Endothelial cell of umbilical vein (primary cell): ENCODE data around the gene PLEKHH2. TPM values are rescaled to one million over a fixed set of nuclear protein-coding genes. Genes with fewer than 3 reads are reported as not detected.

ENCODE experiments used
- BruUV-seq: library from RNA; stranded (reverse); fragments of 400-500 nt; replicated peaks from 2 replicates; lab custom pipeline; 2021; lab: Mats Ljungman, UMichigan
- CTCF ChIA-PET: fragments of 300-600, 350-600 bp; sonication (Branson Sonifier 250); formaldehyde crosslinking; loops from one replicate; lab custom pipeline; 2021; ENCODE audit warnings: antibody characterized with exemption, inconsistent platforms; lab: Charles Lee
- POLR2A ChIA-PET: fragments of 300-600, 350-600 bp; sonication (Branson Sonifier 250); formaldehyde crosslinking; loops from one replicate; lab custom pipeline; 2021; ENCODE audit warnings: antibody characterized with exemption, inconsistent platforms; lab: Charles Lee
- DNase-seq: peaks from one replicate; pipeline ENCODE4 v3.0.0-alpha.2; 2011; ENCODE audit warnings: low read depth, low spot score
- FAIRE-seq: peaks from 2 replicates; lab custom pipeline; 2011; peaks lifted over from hg19 to GRCh38; lab: Jason Lieb, UNC
- H2AFZ ChIP-seq: 2 replicates; pipeline ENCODE4 v1.6.0; 2012; ENCODE audit warnings: low read depth, low read length, control low read depth, inconsistent platforms
- H3K27ac ChIP-seq: 2 replicates; pipeline ENCODE4 v1.5.1; 2011; ENCODE audit warnings: low read depth, mild to moderate bottlenecking, control low read depth, low read length, moderate library complexity; ENCODE audit not compliant: insufficient read depth
- H3K27me3 ChIP-seq, 2 experiments: 2 replicates each; pipeline versions ENCODE4 v1.6.0 to v1.6.1; 2011; ENCODE audit warnings: low read length in 2 of 2, mixed read lengths in 1 of 2; ENCODE audit not compliant: control insufficient read depth in 2 of 2, insufficient read depth in 2 of 2
- H3K36me3 ChIP-seq, 2 experiments: 2 replicates in 1 of 2; 3 replicates in 1 of 2; pipeline ENCODE4 v1.5.1; 2011; ENCODE audit warnings: low read length in 2 of 2, mild to moderate bottlenecking in 1 of 2, moderate library complexity in 1 of 2; ENCODE audit not compliant: control insufficient read depth in 2 of 2, insufficient read depth in 2 of 2; ENCODE audit errors: extremely low read depth in 1 of 2
- H3K4me1 ChIP-seq: 3 replicates; pipeline ENCODE4 v1.5.1; 2011; ENCODE audit warnings: mild to moderate bottlenecking, low read length; ENCODE audit not compliant: control insufficient read depth, insufficient read depth; ENCODE audit errors: extremely low read depth
- H3K4me2 ChIP-seq: 2 replicates; pipeline ENCODE4 v1.6.1; 2011; ENCODE audit warnings: low read length, control low read depth, mixed read lengths; ENCODE audit not compliant: insufficient read depth
- H3K4me3 ChIP-seq, 3 experiments: fragments of 200-600 bp in 1 of 3; sonication (generic), shearing (Covaris generic) in 1 of 3; replicated peaks in 1 of 3; 2 replicates each; pipeline ENCODE4 v1.5.1; 2011 to 2016; ENCODE audit warnings: control low read depth in 3 of 3, low read length in 3 of 3, mild to moderate bottlenecking in 2 of 3, inconsistent platforms in 1 of 3, low read depth in 1 of 3, moderate library complexity in 1 of 3; ENCODE audit not compliant: insufficient read depth in 1 of 3
- H3K79me2 ChIP-seq: 2 replicates; pipeline ENCODE4 v1.6.0; 2012; ENCODE audit warnings: low read length, inconsistent platforms; ENCODE audit not compliant: control insufficient read depth, insufficient read depth
- H3K9ac ChIP-seq: replicated peaks from 2 replicates; pipeline ENCODE3; 2011; ENCODE audit warnings: low read length, control low read depth; ENCODE audit not compliant: insufficient read depth; ENCODE audit errors: extremely low read depth
- H3K9me1 ChIP-seq: replicated peaks from 3 replicates; pipeline ENCODE4 v1.6.0; 2011; ENCODE audit warnings: mild to moderate bottlenecking, low read length; ENCODE audit not compliant: control insufficient read depth, insufficient read depth; ENCODE audit errors: extremely low read depth
- H3K9me3 ChIP-seq: replicated peaks from 2 replicates; pipeline ENCODE4 v1.5.1; 2012; ENCODE audit warnings: low read length, inconsistent platforms; ENCODE audit not compliant: control insufficient read depth, insufficient read depth
- H4K20me1 ChIP-seq: replicated peaks from 2 replicates; pipeline ENCODE3; 2011; ENCODE audit warnings: mild to moderate bottlenecking, low read length; ENCODE audit not compliant: control insufficient read depth, insufficient read depth; ENCODE audit errors: extremely low read depth
- EZH2 ChIP-seq: IDR thresholded peaks from 2 replicates; pipeline ENCODE4 v1.6.1; 2012; ENCODE audit warnings: borderline replicate concordance, low read depth, mild to moderate bottlenecking, moderate library complexity, low read length, inconsistent platforms; ENCODE audit not compliant: severe bottlenecking
- FOS ChIP-seq: IDR thresholded peaks from 2 replicates; pipeline ENCODE4 v1.6.1; 2011; ENCODE audit warnings: mild to moderate bottlenecking, low read length, moderate library complexity, borderline replicate concordance; ENCODE audit not compliant: insufficient read depth
- GATA2 ChIP-seq: IDR thresholded peaks from 2 replicates; pipeline ENCODE4 v1.7.0; 2011; ENCODE audit warnings: low read depth, mild to moderate bottlenecking, moderate library complexity, mixed read lengths, low read length; ENCODE audit not compliant: insufficient read length, insufficient read depth
- JUN ChIP-seq: IDR thresholded peaks from 2 replicates; pipeline ENCODE4 v1.6.1; 2011; ENCODE audit warnings: borderline replicate concordance, low read depth; ENCODE audit not compliant: insufficient read length, insufficient read depth
- MYC ChIP-seq: IDR thresholded peaks from one replicate; pipeline ENCODE4 v1.6.1; 2011; ENCODE audit warnings: mild to moderate bottlenecking, low read depth, low read length
- POLR2A ChIP-seq: IDR thresholded peaks from 2 replicates; pipeline ENCODE4 v1.6.1; 2012; ENCODE audit warnings: low read depth, mild to moderate bottlenecking, control low read depth, low read length
- POLR2AphosphoS5 ChIP-seq: IDR thresholded peaks from 2 replicates; pipeline ENCODE4 v1.6.1; 2012; ENCODE audit warnings: low read depth, mild to moderate bottlenecking, control low read depth, low read length, moderate library complexity; ENCODE audit not compliant: insufficient read depth
- dilution Hi-C: fragments of 300-500 bp; cut with MboI; formaldehyde crosslinking; loops from one replicate; pipeline ENCODE4 v1.15.0; 2019; ENCODE audit warnings: low sequenced_read_pairs; ENCODE audit not compliant: extremely low pct_ligation_motif_present
- intact Hi-C: fragments of 100-400 bp; cut with micrococcal nuclease; formaldehyde crosslinking; loops from one replicate; pipeline ENCODE4 v1.10.0; 2022
- polyA plus RNA-seq, 4 experiments: library from polyadenylated mRNA; depleted of rRNA in 3 of 4; stranded (reverse) in 3 of 4; unstranded in 1 of 4; fragments of >200 nt; gene quantifications; 2 replicates each; pipeline versions ENCODE4 v1.2.1 to v1.2.3, GENCODE V29; 2011 to 2012; ENCODE audit warnings: missing spikeins in 1 of 4
- total RNA-seq: library from RNA; stranded (reverse); gene quantifications from 2 replicates; pipeline ENCODE4 v1.2.3, GENCODE V29; 2021
- TF ChIP-seq, protein P1 (sequence below), 2 donors: IDR thresholded peaks; 1 replicate in 1 of 2; 2 replicates in 1 of 2; pipeline ENCODE4 v1.5.1; 2011; ENCODE audit warnings: low read length in 2 of 2, mild to moderate bottlenecking in 2 of 2, moderate library complexity in 2 of 2, control low read depth in 1 of 2, inconsistent platforms in 1 of 2, low read depth in 1 of 2; ENCODE audit not compliant: insufficient read depth in 1 of 2; ENCODE audit errors: extremely low read depth in 1 of 2
- TF ChIP-seq, protein P2 (sequence below): IDR thresholded peaks from 2 replicates; pipeline ENCODE4 v1.6.1; 2011; ENCODE audit not compliant: insufficient read depth, insufficient read length

The PLEKHH2 gene
- total and polyA plus RNA-seq, 2 donors (not counting 3 experiments of a cell fraction or from before 2014, with no cell fraction given): 0.41 to 0.58 TPM

DNA sequence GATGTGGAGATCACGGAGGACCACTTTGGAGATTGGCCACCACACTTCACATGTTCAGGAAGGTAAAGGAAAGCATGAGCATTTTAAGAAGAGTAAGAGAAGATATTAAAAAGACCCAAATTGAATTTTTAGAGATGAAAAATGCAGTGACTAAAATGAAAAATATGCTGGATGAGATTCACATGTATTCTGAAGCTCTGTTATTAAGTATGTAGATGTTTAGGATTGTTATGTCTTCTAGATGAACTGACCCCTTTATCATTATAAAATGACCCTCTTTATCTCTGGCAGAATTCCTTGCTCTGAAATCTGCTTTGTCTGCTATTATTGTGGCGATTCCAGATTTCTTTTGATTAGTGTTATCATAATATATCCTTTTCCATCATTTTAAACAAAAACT, 100.8 kb downstream of the PLEKHH2 start:
- Histone ChIP-seq H3K4me3 (no peak overlapping the region), H4K20me1 (no peaks in the 10 kb centered on the region), H3K79me2 (no peaks in the 10 kb centered on the region), H3K4me2 (no peak overlapping the region), H3K9me3 (no peaks in the 10 kb centered on the region), H2AFZ (no peak overlapping the region), H3K4me1 (no peaks in the 10 kb centered on the region), H3K9me1 (no peaks in the 10 kb centered on the region), H3K27me3 (no peaks in the 10 kb centered on the region), H3K27ac (no peak overlapping the region), H3K36me3 (no peaks in the 10 kb centered on the region), H3K9ac (no peak overlapping the region)
- dilution Hi-C loops (no loop called here), intact Hi-C loops (no loop called here)
- FAIRE-seq: no peak
- TF ChIP-seq EZH2: no peak
- TF ChIP-seq, protein P1, sequence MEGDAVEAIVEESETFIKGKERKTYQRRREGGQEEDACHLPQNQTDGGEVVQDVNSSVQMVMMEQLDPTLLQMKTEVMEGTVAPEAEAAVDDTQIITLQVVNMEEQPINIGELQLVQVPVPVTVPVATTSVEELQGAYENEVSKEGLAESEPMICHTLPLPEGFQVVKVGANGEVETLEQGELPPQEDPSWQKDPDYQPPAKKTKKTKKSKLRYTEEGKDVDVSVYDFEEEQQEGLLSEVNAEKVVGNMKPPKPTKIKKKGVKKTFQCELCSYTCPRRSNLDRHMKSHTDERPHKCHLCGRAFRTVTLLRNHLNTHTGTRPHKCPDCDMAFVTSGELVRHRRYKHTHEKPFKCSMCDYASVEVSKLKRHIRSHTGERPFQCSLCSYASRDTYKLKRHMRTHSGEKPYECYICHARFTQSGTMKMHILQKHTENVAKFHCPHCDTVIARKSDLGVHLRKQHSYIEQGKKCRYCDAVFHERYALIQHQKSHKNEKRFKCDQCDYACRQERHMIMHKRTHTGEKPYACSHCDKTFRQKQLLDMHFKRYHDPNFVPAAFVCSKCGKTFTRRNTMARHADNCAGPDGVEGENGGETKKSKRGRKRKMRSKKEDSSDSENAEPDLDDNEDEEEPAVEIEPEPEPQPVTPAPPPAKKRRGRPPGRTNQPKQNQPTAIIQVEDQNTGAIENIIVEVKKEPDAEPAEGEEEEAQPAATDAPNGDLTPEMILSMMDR (IDR thresholded peaks at IDR 0.05; ENCODE audit: extremely low read depth in 1 of 2, insufficient read depth in 1 of 2, low read depth in 1 of 2, low read length in 2 of 2): no peak
- TF ChIP-seq JUN: no peak
- no peak for TF ChIP-seq MYC
- no peak for TF ChIP-seq FOS
- TF ChIP-seq POLR2AphosphoS5: no peak
- no peak for TF ChIP-seq POLR2A
- no peak for TF ChIP-seq GATA2
- TF ChIP-seq, protein P2, sequence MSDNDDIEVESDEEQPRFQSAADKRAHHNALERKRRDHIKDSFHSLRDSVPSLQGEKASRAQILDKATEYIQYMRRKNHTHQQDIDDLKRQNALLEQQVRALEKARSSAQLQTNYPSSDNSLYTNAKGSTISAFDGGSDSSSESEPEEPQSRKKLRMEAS: no peak
- CTCF ChIA-PET: interaction anchor here (1.2 to 1.5 kb wide), 2 partner anchors 12 to 27 kb away, joined by 3 to 4 read pairs; no protein-coding TSS in a partner anchor
- no TSS peak for BruUV-seq
- POLR2A ChIA-PET: no interaction called here
- no peak for DNase-seq
